ENCODE results near the gene CYFIP2. TPM values are rescaled to one million over a fixed set of nuclear protein-coding genes. Genes with fewer than 3 reads are reported as not detected.

The CYFIP2 gene
- total RNA-seq, 1 donor from 2014 or later = 99.9 TPM

GRCh38 chr5:157348049-157348400, 82.1 kb downstream of the CYFIP2 start:
- no peaks in the 10 kb centered on the region for H3K27me3 ChIP-seq (ENCODE audit: control insufficient read depth, insufficient read depth, low read length)
- no peaks in the 10 kb centered on the region for H3K36me3 ChIP-seq (ENCODE audit: control insufficient read depth, insufficient read depth, low read length)
- no peak overlapping the region for H3K4me3 ChIP-seq (ENCODE audit: low read depth, low read length)
- no peak for TF ChIP-seq CTCF (IDR thresholded peaks at IDR 0.05; ENCODE audit: insufficient read depth, low read length, poor library complexity, severe bottlenecking)
- no peak for DNase-seq (ENCODE audit: low read depth)

- H3K27me3 ChIP-seq (ENCODE audit: control insufficient read depth, insufficient read depth, low read length) = no peaks in the 10 kb centered on the region
- TF ChIP-seq CTCF (IDR thresholded peaks at IDR 0.05; ENCODE audit: insufficient read depth, low read length, poor library complexity, severe bottlenecking) = no peak
- no peak for DNase-seq (ENCODE audit: low read depth)
Measured at GRCh38 chr5:157350939-157351801, 85.2 kb downstream of the CYFIP2 start.

GRCh38 chr5:157351802-157352092, 85.8 kb downstream of the CYFIP2 start:
- Histone ChIP-seq H3K4me3 (ENCODE audit: low read depth, low read length) (no peak overlapping the region), H3K36me3 (ENCODE audit: control insufficient read depth, insufficient read depth, low read length) (no peaks in the 10 kb centered on the region), H3K27me3 (ENCODE audit: control insufficient read depth, insufficient read depth, low read length) (no peaks in the 10 kb centered on the region)
- no peak for DNase-seq (ENCODE audit: low read depth)
- TF ChIP-seq CTCF (IDR thresholded peaks at IDR 0.05; ENCODE audit: insufficient read depth, low read length, poor library complexity, severe bottlenecking) = no peak

More at GRCh38 chr5:157350939-157351801, 85.2 kb downstream of the CYFIP2 start:
- no peak overlapping the region for H3K4me3 ChIP-seq (ENCODE audit: low read depth, low read length)
- H3K36me3 ChIP-seq (ENCODE audit: control insufficient read depth, insufficient read depth, low read length) = no peaks in the 10 kb centered on the region

- H3K4me3 ChIP-seq (ENCODE audit: low read depth, low read length) = no peak overlapping the region
- no peaks in the 10 kb centered on the region for H3K27me3 ChIP-seq (ENCODE audit: control insufficient read depth, insufficient read depth, low read length)
- DNase-seq (ENCODE audit: low read depth) = no peak
- H3K36me3 ChIP-seq (ENCODE audit: control insufficient read depth, insufficient read depth, low read length) = no peaks in the 10 kb centered on the region
- TF ChIP-seq CTCF (IDR thresholded peaks at IDR 0.05; ENCODE audit: insufficient read depth, low read length, poor library complexity, severe bottlenecking) = no peak
Measured at GRCh38 chr5:157352756-157353340, 86.9 kb downstream of the CYFIP2 start.

GRCh38 chr5:157354800-157355199, 88.9 kb downstream of the CYFIP2 start:
- no peak for DNase-seq (ENCODE audit: low read depth)
- H3K27me3 ChIP-seq (ENCODE audit: control insufficient read depth, insufficient read depth, low read length) = no peaks in the 10 kb centered on the region
- TF ChIP-seq CTCF (IDR thresholded peaks at IDR 0.05; ENCODE audit: insufficient read depth, low read length, poor library complexity, severe bottlenecking) = peak; percentile 42
- H3K36me3 ChIP-seq (ENCODE audit: control insufficient read depth, insufficient read depth, low read length) = no peaks in the 10 kb centered on the region
- no peak overlapping the region for H3K4me3 ChIP-seq (ENCODE audit: low read depth, low read length)
